Measurements from ENCODE around the gene DUSP22.

The DUSP22 gene

GRCh38 chr6:306641-307061, 14.4 kb downstream of the DUSP22 start:
- no peak for DNase-seq (ENCODE audit: extremely low read depth, insufficient read length)
- Histone ChIP-seq H3K36me3 (ENCODE audit: control insufficient read depth, insufficient read depth, low read length) (peaks cover 14% of the 10 kb centered on the region), H3K4me3 (replicated peaks; ENCODE audit: low read depth, low read length) (no peak overlapping the region), H3K27me3 (replicated peaks; ENCODE audit: control insufficient read depth, insufficient read depth, low read length) (no peaks in the 10 kb centered on the region)
- TF ChIP-seq CTCF (IDR thresholded peaks at IDR 0.05; ENCODE audit: insufficient read depth, low read length, poor library complexity, severe bottlenecking): no peak

GRCh38 chr6:307065-307814, 15.0 kb downstream of the DUSP22 start:
- Histone ChIP-seq H3K27me3 (replicated peaks; ENCODE audit: control insufficient read depth, insufficient read depth, low read length) (no peaks in the 10 kb centered on the region), H3K36me3 (ENCODE audit: control insufficient read depth, insufficient read depth, low read length) (peaks cover 11% of the 10 kb centered on the region)
- DNase-seq (ENCODE audit: extremely low read depth, insufficient read length): no peak

GRCh38 chr6:307874-308273, 15.6 kb downstream of the DUSP22 start:
- no peak for DNase-seq (ENCODE audit: extremely low read depth, insufficient read length)
- Histone ChIP-seq H3K27me3 (replicated peaks; ENCODE audit: control insufficient read depth, insufficient read depth, low read length) (no peaks in the 10 kb centered on the region), H3K4me3 (replicated peaks; ENCODE audit: low read depth, low read length) (no peak overlapping the region), H3K36me3 (ENCODE audit: control insufficient read depth, insufficient read depth, low read length) (peaks cover 7% of the 10 kb centered on the region)
- no peak for TF ChIP-seq CTCF (IDR thresholded peaks at IDR 0.05; ENCODE audit: insufficient read depth, low read length, poor library complexity, severe bottlenecking)

More at GRCh38 chr6:307065-307814, 15.0 kb downstream of the DUSP22 start:
- TF ChIP-seq CTCF (IDR thresholded peaks at IDR 0.05; ENCODE audit: insufficient read depth, low read length, poor library complexity, severe bottlenecking): no peak
- H3K4me3 ChIP-seq (replicated peaks; ENCODE audit: low read depth, low read length): no peak overlapping the region

- no peaks in the 10 kb centered on the region for H3K27me3 ChIP-seq (replicated peaks; ENCODE audit: control insufficient read depth, insufficient read depth, low read length)
- DNase-seq (ENCODE audit: extremely low read depth, insufficient read length): no peak
- no peak for TF ChIP-seq CTCF (IDR thresholded peaks at IDR 0.05; ENCODE audit: insufficient read depth, low read length, poor library complexity, severe bottlenecking)
- no peak overlapping the region for H3K4me3 ChIP-seq (replicated peaks; ENCODE audit: low read depth, low read length)
- peaks cover 7% of the 10 kb centered on the region for H3K36me3 ChIP-seq (ENCODE audit: control insufficient read depth, insufficient read depth, low read length)
Observed at GRCh38 chr6:308307-308706, 16.0 kb downstream of the DUSP22 start.

- TF ChIP-seq CTCF (IDR thresholded peaks at IDR 0.05; ENCODE audit: insufficient read depth, low read length, poor library complexity, severe bottlenecking): no peak
- no peaks in the 10 kb centered on the region for H3K27me3 ChIP-seq (replicated peaks; ENCODE audit: control insufficient read depth, insufficient read depth, low read length)
- DNase-seq (ENCODE audit: extremely low read depth, insufficient read length): no peak
Observed at GRCh38 chr6:308768-309167, 16.5 kb downstream of the DUSP22 start.

More at GRCh38 chr6:308768-309167, 16.5 kb downstream of the DUSP22 start:
- peaks cover 7% of the 10 kb centered on the region for H3K36me3 ChIP-seq (ENCODE audit: control insufficient read depth, insufficient read depth, low read length)
- no peak overlapping the region for H3K4me3 ChIP-seq (replicated peaks; ENCODE audit: low read depth, low read length)
